HepG2 (cell line): Measurements from ENCODE around the gene CCDC88B. TPM values are rescaled to one million over a fixed set of nuclear protein-coding genes. Genes with fewer than 3 reads are reported as not detected.

Source experiments
- AGO2 ChIP-seq: fragments of 200-400 bp; formaldehyde crosslinking; optimal IDR thresholded peaks from 2 replicates; pipeline ENCODE3; 2017; ENCODE audit warnings: mild to moderate bottlenecking, low read depth, low read length, moderate library complexity
- ARID5B ChIP-seq: IDR thresholded peaks from 2 replicates; pipeline ENCODE4 v1.4.0; 2020; ENCODE audit warnings: mild to moderate bottlenecking, missing genetic modification reagents
- ATRX ChIP-seq: sonication (generic); formaldehyde crosslinking; IDR thresholded peaks from 2 replicates; pipeline ENCODE4 v1.4.0; 2020; ENCODE audit warnings: missing genetic modification reagents, borderline replicate concordance
- FOSL2 ChIP-seq: sonication (generic); formaldehyde crosslinking; IDR thresholded peaks from 2 replicates; pipeline ENCODE4 v1.4.0; 2020; ENCODE audit warnings: missing genetic modification reagents
- IRF1 ChIP-seq: sonication (generic); formaldehyde crosslinking; IDR thresholded peaks from 2 replicates; pipeline ENCODE4 v1.4.0; 2020; ENCODE audit warnings: low read depth, mild to moderate bottlenecking, missing genetic modification reagents
- LBX2 ChIP-seq: sonication (generic); formaldehyde crosslinking; IDR thresholded peaks from 2 replicates; pipeline ENCODE4 v1.5.0; 2020; ENCODE audit warnings: missing genetic modification reagents, mild to moderate bottlenecking, borderline replicate concordance
- LRRFIP1 ChIP-seq: sonication (generic); formaldehyde crosslinking; conservative IDR thresholded peaks from 2 replicates; pipeline ENCODE4 v1.4.0; 2020; ENCODE audit warnings: missing genetic modification reagents
- MEIS2 ChIP-seq: sonication (generic); formaldehyde crosslinking; IDR thresholded peaks from 2 replicates; pipeline ENCODE4 v1.9.0; 2021; ENCODE audit warnings: mild to moderate bottlenecking, missing genetic modification reagents
- PCBP2 ChIP-seq: fragments of 200-400 bp; formaldehyde crosslinking; optimal IDR thresholded peaks from 2 replicates; pipeline ENCODE3; 2018; ENCODE audit warnings: low read length, low read depth; ENCODE audit not compliant: poor library complexity, severe bottlenecking
- SAP130 ChIP-seq: IDR thresholded peaks from 2 replicates; pipeline ENCODE4 v1.6.1; 2016; ENCODE audit warnings: low read depth
- SPEN ChIP-seq: sonication (generic); formaldehyde crosslinking; IDR thresholded peaks from 2 replicates; pipeline ENCODE4 v1.5.1; 2020; ENCODE audit warnings: low read depth, mild to moderate bottlenecking, missing genetic modification reagents
- ZBTB2 ChIP-seq: sonication (generic); formaldehyde crosslinking; IDR thresholded peaks from 2 replicates; pipeline ENCODE4 v1.8.0; 2022; ENCODE audit warnings: low read depth, missing genetic modification reagents
- ZFY ChIP-seq: sonication (generic); formaldehyde crosslinking; IDR thresholded peaks from 2 replicates; pipeline ENCODE4 v1.4.0; 2020; ENCODE audit warnings: missing genetic modification reagents
- ZNF34 ChIP-seq: sonication (generic); formaldehyde crosslinking; IDR thresholded peaks from 2 replicates; pipeline ENCODE4 v1.4.0; 2020; ENCODE audit warnings: mild to moderate bottlenecking, missing genetic modification reagents, borderline replicate concordance
- ZNF446 ChIP-seq: sonication (generic); formaldehyde crosslinking; IDR thresholded peaks from 2 replicates; pipeline ENCODE4 v1.5.0; 2020; ENCODE audit warnings: mild to moderate bottlenecking, missing genetic modification reagents
- ZNF670 ChIP-seq: sonication (generic); formaldehyde crosslinking; IDR thresholded peaks from 2 replicates; pipeline ENCODE4 v1.8.0; 2022; ENCODE audit warnings: mild to moderate bottlenecking, missing genetic modification reagents, borderline replicate concordance
- ZNF770 ChIP-seq: sonication (generic); formaldehyde crosslinking; IDR thresholded peaks from 2 replicates; pipeline ENCODE4 v1.5.0; 2020; ENCODE audit warnings: mild to moderate bottlenecking, missing genetic modification reagents
- ZNF839 ChIP-seq: sonication (generic); formaldehyde crosslinking; IDR thresholded peaks from 2 replicates; pipeline ENCODE4 v1.4.0; 2020; ENCODE audit warnings: missing genetic modification reagents, mild to moderate bottlenecking, borderline replicate concordance
- polyA plus RNA-seq, 8 experiments: library from polyadenylated mRNA; depleted of rRNA in 3 of 8; stranded (reverse) in 7 of 8; unstranded in 1 of 8; fragments of >200 nt; fragmentation: Illumina TruSeq in 4 of 8; extraction: Trizol in 4 of 8; gene quantifications; 2 replicates each; pipeline versions ENCODE4 v1.2.1 to v1.2.3, GENCODE V29; 2011 to 2016; ENCODE audit warnings: low read depth in 4 of 8, missing spikeins in 1 of 8, mixed read lengths in 1 of 8; ENCODE audit not compliant: insufficient read depth in 1 of 8
- total RNA-seq, 5 experiments: library from RNA; depleted of rRNA; stranded (reverse); fragments of >200 nt; fragmentation: Illumina TruSeq; extraction: Trizol; gene quantifications; 2 replicates each; pipeline ENCODE4 v1.2.3, GENCODE V29; 2016; ENCODE audit warnings: low read depth in 1 of 5

Gene CCDC88B
- total and polyA plus RNA-seq, 2 of the 13 experiments (the other 11 are each of a cell fraction or from before 2014, with no cell fraction given), result 3.6 to 4.8 TPM

GRCh38 chr11:64305075-64305690 lies 34.8 kb upstream of the CCDC88B start, which contains the start of gene ESRRA (continued):
- no peak for TF ChIP-seq ARID5B
- TF ChIP-seq ZNF770 (CRISPR knock-in tag), result no peak
- no peak for TF ChIP-seq ZNF839 (CRISPR knock-in tag)
- no peak for TF ChIP-seq IRF1
- TF ChIP-seq FOSL2 (CRISPR knock-in tag), result no peak; the same call in 1 of the 2 replicates
- TF ChIP-seq SPEN (CRISPR knock-in tag), result peak; percentile 78
- TF ChIP-seq ATRX (CRISPR knock-in tag), result no peak
- no peak for TF ChIP-seq ZNF446 (CRISPR knock-in tag)
- TF ChIP-seq ZNF670 (CRISPR knock-in tag), result no peak
- TF ChIP-seq PCBP2, result no peak
- no peak for TF ChIP-seq ZNF34 (CRISPR knock-in tag)
- TF ChIP-seq ZFY (CRISPR knock-in tag), result peak; percentile 2; the same call in 1 of the 2 replicates
- no peak for TF ChIP-seq LRRFIP1 (CRISPR knock-in tag)
- TF ChIP-seq LBX2, result no peak
- TF ChIP-seq SAP130 (CRISPR knock-in tag), result peak; percentile 91
- peak; percentile 61 for TF ChIP-seq ZBTB2 (CRISPR knock-in tag)
- no peak for TF ChIP-seq AGO2
- TF ChIP-seq MEIS2 (CRISPR knock-in tag), result no peak
